Right lobe of liver (tissue), 6 donors: ENCODE data around the gene RANBP3L. TPM values are rescaled to one million over a fixed set of nuclear protein-coding genes. Genes with fewer than 3 reads are reported as not detected.

Source experiments
- ATAC-seq, 4 donors: fragments of 200-7000 bp; cut with Tn5 transposase; one replicate each; pipeline ENCODE4 v1.9.1; 2020; ENCODE audit warnings: mild to moderate bottlenecking in 4 of 4, moderate library complexity in 4 of 4
- DNase-seq, 3 donors: peaks; one replicate each; pipeline ENCODE4 v3.0.0-alpha.2; 2020
- H3K27ac ChIP-seq, 3 donors: fragments of 200-600 bp; one replicate each; pipeline ENCODE4 v1.8.0; 2022
- H3K27me3 ChIP-seq, 2 donors: fragments of 200-600 bp; one replicate each; pipeline ENCODE4 v1.8.0; 2022
- H3K36me3 ChIP-seq, 4 donors: fragments of 200-600 bp; sonication (generic) in 1 of 4; one replicate each; pipeline versions ENCODE4 v1.5.1 to v1.8.0; 2017 to 2022; ENCODE audit warnings: control low read depth in 1 of 4
- H3K4me1 ChIP-seq, 4 donors: fragments of 200-600 bp; sonication (generic) in 1 of 4; one replicate each; pipeline versions ENCODE4 v1.5.1 to v1.8.0; 2017 to 2022; ENCODE audit warnings: control low read depth in 1 of 4
- H3K4me3 ChIP-seq, 3 donors: fragments of 200-600 bp; one replicate each; pipeline ENCODE4 v1.8.0; 2022
- H3K9me3 ChIP-seq, 4 donors: fragments of 200-600 bp; sonication (generic) in 1 of 4; one replicate each; pipeline versions ENCODE4 v1.5.1 to v1.8.0; 2017 to 2022; ENCODE audit warnings: control low read depth in 1 of 4
- POLR2A ChIP-seq: fragments of 450-650 bp; IDR thresholded peaks from one replicate; pipeline ENCODE4 v1.6.1; 2017; ENCODE audit warnings: antibody characterized with exemption, mild to moderate bottlenecking
- WGBS: methylation state at CpG from one replicate; pipeline ENCODE4 v1.1.6; 2018; ENCODE audit warnings: low coverage, low lambda C conversion rate; ENCODE audit not compliant: insufficient coverage; ENCODE audit errors: missing lambda C conversion rate; 5-methylcytosine and 5-hydroxymethylcytosine counted together
- intact Hi-C, 2 donors: fragments of 100-400 bp; cut with DNase I; formaldehyde crosslinking; loops; one replicate each; pipeline versions ENCODE4 v1.11.2 to v1.14.1; 2022
- total RNA-seq, 6 experiments: library from RNA; depleted of rRNA in 2 of 6; stranded (reverse); fragments of >200 nt in 2 of 6; fragmentation: NEBNext Ultra II Directional in 3 of 6; extraction: Animal tissue kit (Norgen Biotek cat#: 25700) in 3 of 6; gene quantifications; one replicate each; pipeline versions ENCODE4 v1.1.0 to v1.2.4, GENCODE V29; 2016 to 2023
- TF ChIP-seq, protein P1 (sequence below), 4 donors: fragments of 200-600 bp in 3 of 4; fragments of 450-650 bp in 1 of 4; IDR thresholded peaks; one replicate each; pipeline versions ENCODE4 v1.5.1 to v1.8.0; 2016 to 2022; ENCODE audit warnings: antibody characterized with exemption in 4 of 4, mild to moderate bottlenecking in 2 of 4
- donor health status: DM: no; HTN: yes; CAD: no.
- donor health status: DM: no; HTN: no; CAD: no.
- donor health status: DM: no; HTN: no; CAD: no.
- donor health status: DM: no; HTN: yes; CAD: no.
- donor health status: DM: no; HTN: yes; CAD: no.

RANBP3L gene
- total RNA-seq, 6 experiments from 2014 or later: 0.22 to 5.0 (median 1.3) TPM

DNA sequence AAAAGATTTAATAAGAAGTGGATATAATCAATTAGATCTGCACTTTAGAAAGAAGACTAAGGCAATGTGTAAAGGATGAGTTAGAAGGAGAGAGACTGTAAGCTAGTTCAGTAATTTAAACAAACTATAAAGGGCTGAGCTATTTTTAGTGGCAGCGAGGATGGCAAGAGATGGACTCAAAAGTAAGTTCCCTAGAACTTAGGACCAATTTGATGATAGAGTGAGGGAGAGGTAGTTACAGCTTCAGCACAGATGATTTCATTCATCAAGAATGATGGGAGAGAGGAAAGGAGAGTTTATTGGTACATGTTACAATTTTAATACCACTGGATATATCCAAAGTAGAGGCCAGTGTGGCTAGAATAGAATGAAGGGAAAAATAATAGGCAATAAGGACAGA is 79.1 kb downstream of the RANBP3L start:
- TF ChIP-seq, protein P1, sequence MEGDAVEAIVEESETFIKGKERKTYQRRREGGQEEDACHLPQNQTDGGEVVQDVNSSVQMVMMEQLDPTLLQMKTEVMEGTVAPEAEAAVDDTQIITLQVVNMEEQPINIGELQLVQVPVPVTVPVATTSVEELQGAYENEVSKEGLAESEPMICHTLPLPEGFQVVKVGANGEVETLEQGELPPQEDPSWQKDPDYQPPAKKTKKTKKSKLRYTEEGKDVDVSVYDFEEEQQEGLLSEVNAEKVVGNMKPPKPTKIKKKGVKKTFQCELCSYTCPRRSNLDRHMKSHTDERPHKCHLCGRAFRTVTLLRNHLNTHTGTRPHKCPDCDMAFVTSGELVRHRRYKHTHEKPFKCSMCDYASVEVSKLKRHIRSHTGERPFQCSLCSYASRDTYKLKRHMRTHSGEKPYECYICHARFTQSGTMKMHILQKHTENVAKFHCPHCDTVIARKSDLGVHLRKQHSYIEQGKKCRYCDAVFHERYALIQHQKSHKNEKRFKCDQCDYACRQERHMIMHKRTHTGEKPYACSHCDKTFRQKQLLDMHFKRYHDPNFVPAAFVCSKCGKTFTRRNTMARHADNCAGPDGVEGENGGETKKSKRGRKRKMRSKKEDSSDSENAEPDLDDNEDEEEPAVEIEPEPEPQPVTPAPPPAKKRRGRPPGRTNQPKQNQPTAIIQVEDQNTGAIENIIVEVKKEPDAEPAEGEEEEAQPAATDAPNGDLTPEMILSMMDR (IDR thresholded peaks at IDR 0.05): no peak
- no peak for TF ChIP-seq POLR2A
- 100% methylated on average over 1 of the region's 1 CpG for WGBS
- ATAC-seq: no peak
- intact Hi-C loops: no loop called here
- H3K9me3 ChIP-seq: no peaks in the 10 kb centered on the region
- no peak overlapping the region for H3K4me3 ChIP-seq
- peaks cover 0 to 25% (median under 1%) of the 10 kb centered on the region in 4 donors for H3K4me1 ChIP-seq
- no peaks in the 10 kb centered on the region for H3K27me3 ChIP-seq
- DNase-seq: no peak
- no peak overlapping the region for H3K27ac ChIP-seq
- H3K36me3 ChIP-seq: peaks cover 0 to 49% (median 16%) of the 10 kb centered on the region in 4 donors

DNA sequence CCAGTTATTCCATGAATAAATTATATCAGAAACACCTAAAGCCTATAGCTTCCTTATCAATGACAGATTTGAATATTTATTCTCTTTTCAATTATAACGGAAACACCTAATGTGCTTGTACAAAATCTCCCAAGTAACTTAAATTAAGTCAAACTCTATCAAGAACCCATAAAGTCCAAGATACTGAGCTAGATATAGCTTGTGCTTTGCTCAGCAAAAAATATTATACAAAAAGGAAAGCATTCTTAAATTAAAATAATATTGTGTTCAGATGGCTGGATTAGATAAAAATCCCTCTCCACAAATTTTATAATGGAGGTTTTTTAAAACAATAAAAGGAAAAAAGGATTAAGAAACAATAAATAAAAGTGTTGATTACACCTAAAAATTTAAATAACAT is 83.7 kb downstream of the RANBP3L start:
- peaks cover 0 to 24% (median 0%) of the 10 kb centered on the region in 4 donors for H3K4me1 ChIP-seq
- H3K9me3 ChIP-seq: no peaks in the 10 kb centered on the region
- no peak overlapping the region for H3K4me3 ChIP-seq
- WGBS: 94% methylated on average over 1 of the region's 1 CpG
- ATAC-seq (no peak), DNase-seq (no peak)
- no peaks in the 10 kb centered on the region for H3K27me3 ChIP-seq
- peaks cover 6 to 47% (median 27%) of the 10 kb centered on the region in 4 donors for H3K36me3 ChIP-seq
- intact Hi-C loops: no loop called here
- no peak overlapping the region for H3K27ac ChIP-seq
- TF ChIP-seq, protein P1 (IDR thresholded peaks at IDR 0.05): no peak
- no peak for TF ChIP-seq POLR2A

DNA sequence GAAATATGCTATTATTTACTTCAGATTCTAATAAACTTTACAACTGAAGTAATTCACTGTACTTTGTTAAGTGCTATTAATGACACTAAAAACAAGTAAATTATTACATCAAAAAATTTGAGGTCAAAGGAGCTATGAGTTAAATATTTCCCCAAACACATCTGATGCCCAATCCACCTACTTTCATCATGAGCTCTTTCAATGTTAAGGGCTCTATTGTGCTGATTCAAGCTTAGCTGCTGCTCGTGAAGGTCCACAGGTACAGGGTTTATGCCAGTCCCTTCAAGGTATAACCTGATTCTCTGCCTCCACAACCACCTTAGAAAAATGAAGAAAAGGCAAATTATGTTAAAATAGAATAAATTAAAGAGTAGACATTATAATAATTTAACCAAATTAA is 84.1 kb downstream of the RANBP3L start:
- intact Hi-C loops: no loop called here
- Histone ChIP-seq H3K9me3 (no peaks in the 10 kb centered on the region), H3K27ac (no peak overlapping the region), H3K27me3 (no peaks in the 10 kb centered on the region), H3K4me3 (no peak overlapping the region), H3K4me1 (peaks cover 0 to 24% (median 0%) of the 10 kb centered on the region in 4 donors), H3K36me3 (peaks cover 6 to 50% (median 27%) of the 10 kb centered on the region in 4 donors)
- ATAC-seq (peak in 2 of 4 donors; percentile 45 to 61), DNase-seq (no peak)
- TF ChIP-seq POLR2A: no peak
- TF ChIP-seq, protein P1 (IDR thresholded peaks at IDR 0.05): no peak
- WGBS: 17% methylated on average over 1 of the region's 1 CpG

DNA sequence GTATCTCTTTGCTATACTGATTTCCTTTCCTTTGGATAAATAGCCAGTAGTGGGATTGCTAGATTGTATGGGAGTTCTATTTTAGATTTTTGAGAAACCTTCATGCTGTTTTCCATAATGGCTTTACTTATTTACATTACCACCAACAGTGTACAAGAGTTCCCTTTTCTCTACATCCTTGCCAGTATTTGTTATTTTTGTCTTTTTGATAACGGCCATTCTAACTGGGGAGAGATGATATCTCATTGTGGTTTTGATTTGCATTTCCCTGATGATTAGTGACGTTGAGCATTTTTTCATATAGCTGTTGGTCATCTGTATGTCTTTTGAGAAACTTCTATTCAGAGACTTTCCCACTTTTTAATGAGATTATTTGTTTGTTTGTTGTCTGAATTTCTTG is 85.8 kb downstream of the RANBP3L start:
- DNase-seq: no peak
- Histone ChIP-seq H3K4me1 (peaks cover 0 to 24% (median 0%) of the 10 kb centered on the region in 4 donors), H3K4me3 (no peak overlapping the region), H3K27ac (no peak overlapping the region), H3K27me3 (no peaks in the 10 kb centered on the region), H3K36me3 (peaks cover 4 to 57% (median 31%) of the 10 kb centered on the region in 4 donors), H3K9me3 (no peaks in the 10 kb centered on the region)
- no peak for ATAC-seq
- WGBS: 45% methylated on average over 2 of the region's 2 CpGs
- intact Hi-C loops: no loop called here
- TF ChIP-seq, protein P1 (IDR thresholded peaks at IDR 0.05): no peak

DNA sequence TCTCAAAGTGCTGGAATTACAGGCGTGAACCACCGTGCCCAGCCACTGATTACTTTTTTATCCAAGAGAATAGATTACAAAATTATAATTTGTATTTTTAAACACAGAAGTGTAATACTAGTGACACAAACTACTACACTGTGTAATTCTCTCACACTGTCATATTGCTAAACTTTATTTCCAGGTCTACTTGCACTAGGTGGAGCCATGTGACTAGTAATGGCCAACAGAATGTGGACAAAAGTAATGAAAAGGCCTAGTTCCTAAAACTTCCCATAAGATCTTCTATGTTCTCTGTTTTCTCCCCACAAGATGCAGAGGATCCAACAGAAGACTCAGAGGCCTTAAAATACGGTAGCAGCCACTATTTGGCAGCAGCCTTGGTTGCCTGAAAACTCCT is 87.3 kb downstream of the RANBP3L start:
- DNase-seq: no peak
- no peaks in the 10 kb centered on the region for H3K9me3 ChIP-seq
- H3K4me3 ChIP-seq: no peak overlapping the region
- WGBS: 97% methylated on average over 3 of the region's 3 CpGs
- TF ChIP-seq POLR2A: no peak
- TF ChIP-seq, protein P1 (IDR thresholded peaks at IDR 0.05): peak in 1 of 4 donors; percentile 29
- H3K36me3 ChIP-seq: peaks cover 7 to 65% (median 33%) of the 10 kb centered on the region in 4 donors
- H3K27me3 ChIP-seq: no peaks in the 10 kb centered on the region
- H3K4me1 ChIP-seq: peaks cover 0 to 17% (median 0%) of the 10 kb centered on the region in 4 donors
- intact Hi-C loops: no loop called here
- no peak overlapping the region for H3K27ac ChIP-seq
- ATAC-seq: peak; percentile 50 to 80 (median 64)
